GM21381 (cell line): Measurements from ENCODE around the gene APCDD1.

ENCODE experiments used
- ATAC-seq: cut with Tn5 transposase; IDR thresholded peaks from one replicate; pipeline ENCODE4 v1.9.1; 2021; ENCODE audit warnings: mild to moderate bottlenecking, moderate library complexity; ENCODE audit not compliant: unreplicated experiment

APCDD1 gene

GRCh38 chr18:10431680-10432079, 22.8 kb upstream of the APCDD1 start:
- ATAC-seq, result no peak

- no peak for ATAC-seq
Measured at GRCh38 chr18:10432781-10433180, 21.7 kb upstream of the APCDD1 start.

- ATAC-seq, result no peak
Measured at GRCh38 chr18:10436160-10436559, 18.3 kb upstream of the APCDD1 start.

- ATAC-seq, result no peak
Measured at GRCh38 chr18:10437837-10438236, 16.6 kb upstream of the APCDD1 start.

GRCh38 chr18:10439898-10440297, 14.5 kb upstream of the APCDD1 start:
- ATAC-seq, result no peak

- no peak for ATAC-seq
Measured at GRCh38 chr18:10440884-10441283, 13.6 kb upstream of the APCDD1 start.

- no peak for ATAC-seq
Measured at GRCh38 chr18:10441472-10441871, 13.0 kb upstream of the APCDD1 start.

GRCh38 chr18:10442551-10442971, 11.9 kb upstream of the APCDD1 start:
- ATAC-seq, result no peak

GRCh38 chr18:10443001-10443400, 11.4 kb upstream of the APCDD1 start:
- ATAC-seq, result no peak

- no peak for ATAC-seq
Measured at GRCh38 chr18:10444314-10445006, 10.0 kb upstream of the APCDD1 start.

- ATAC-seq, result no peak
Measured at GRCh38 chr18:10449396-10449795, 5.0 kb upstream of the APCDD1 start.

GRCh38 chr18:10450986-10451385, 3.4 kb upstream of the APCDD1 start:
- no peak for ATAC-seq

- no peak for ATAC-seq
Measured at GRCh38 chr18:10453261-10453805, 1.1 kb upstream of the APCDD1 start.

GRCh38 chr18:10454681-10455557, 484 bp downstream of the APCDD1 start:
- ATAC-seq, result no peak

- ATAC-seq, result no peak
Measured at GRCh38 chr18:10455726-10456453, 1.5 kb downstream of the APCDD1 start.

GRCh38 chr18:10456718-10457117, 2.3 kb downstream of the APCDD1 start:
- ATAC-seq, result no peak

GRCh38 chr18:10457128-10457527, 2.7 kb downstream of the APCDD1 start:
- no peak for ATAC-seq

GRCh38 chr18:10457767-10458166, 3.3 kb downstream of the APCDD1 start:
- ATAC-seq, result no peak

GRCh38 chr18:10458691-10459090, 4.3 kb downstream of the APCDD1 start:
- ATAC-seq, result no peak

GRCh38 chr18:10459587-10459986, 5.2 kb downstream of the APCDD1 start:
- ATAC-seq, result no peak

GRCh38 chr18:10460414-10461018, 6.1 kb downstream of the APCDD1 start:
- no peak for ATAC-seq
